Measurements from ENCODE around the gene PLCB2.

The PLCB2 gene

DNA sequence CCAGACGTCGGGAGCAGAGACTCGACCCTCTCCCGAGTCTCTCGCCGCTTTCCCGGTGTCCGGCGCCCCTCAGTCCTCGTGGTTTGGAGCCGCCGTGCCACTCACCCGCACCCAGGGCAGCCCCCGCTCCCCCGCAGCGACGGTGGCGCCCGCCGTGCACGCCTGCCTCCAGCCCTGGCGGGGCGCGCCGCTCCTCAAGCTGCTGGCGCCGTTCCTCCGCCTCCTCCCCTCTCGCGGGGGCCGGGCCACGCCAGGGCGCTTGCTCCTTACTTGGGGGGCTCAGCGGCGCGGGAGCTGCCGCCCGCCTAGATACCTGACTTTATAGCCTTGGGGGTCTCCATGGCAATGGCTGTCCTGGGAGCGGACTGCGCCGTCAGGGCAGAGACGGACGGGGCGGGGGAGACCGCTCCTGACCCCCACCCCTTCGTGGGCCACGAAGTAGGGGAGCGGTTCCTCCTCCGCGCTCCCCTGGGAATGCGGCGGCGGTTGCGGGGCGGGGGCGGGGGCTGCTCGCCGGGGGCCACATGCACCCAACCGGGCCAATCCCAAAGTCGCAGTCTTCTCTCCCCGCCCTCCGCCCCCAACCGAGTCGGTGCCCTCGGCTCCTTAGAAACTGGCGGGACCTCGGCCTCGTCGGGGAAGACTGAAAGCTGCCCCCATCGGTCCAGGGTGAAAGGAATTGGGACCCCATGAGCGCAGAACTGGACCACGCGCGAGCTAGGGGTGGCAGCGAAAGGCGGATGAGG lies 24.7 kb downstream of the PLCB2 start, which contains the start of gene ANKRD63:
Gene ANKRD63 (minus strand): TSS at position 196 of the 746 bp plus-strand sequence. CDS start 478 bp downstream, outside the sequence.
- Histone ChIP-seq H3K27me3 (ENCODE audit: control insufficient read depth, insufficient read depth, low read length) (no peaks in the 10 kb centered on the region), H2AFZ (peak within 1 kb of the TSS; percentile 69), H3K4me2 (ENCODE audit: low read length) (peak within 1 kb of the TSS; percentile 61), H3K79me2 (no peaks in the 10 kb centered on the region), H3K4me1 (peaks cover 2% of the 10 kb centered on the region), H3K9ac (no peak within 1 kb of the TSS), H3K9me3 (ENCODE audit: control insufficient read depth, low read length) (no peaks in the 10 kb centered on the region), H3K4me3 (ENCODE audit: low read depth, low read length) (no peak within 1 kb of the TSS), H3K27ac (no peak within 1 kb of the TSS), H3K36me3 (ENCODE audit: control insufficient read depth, insufficient read depth, low read length) (no peaks in the 10 kb centered on the region)
- no peak for TF ChIP-seq CTCF (IDR thresholded peaks at IDR 0.05)

DNA sequence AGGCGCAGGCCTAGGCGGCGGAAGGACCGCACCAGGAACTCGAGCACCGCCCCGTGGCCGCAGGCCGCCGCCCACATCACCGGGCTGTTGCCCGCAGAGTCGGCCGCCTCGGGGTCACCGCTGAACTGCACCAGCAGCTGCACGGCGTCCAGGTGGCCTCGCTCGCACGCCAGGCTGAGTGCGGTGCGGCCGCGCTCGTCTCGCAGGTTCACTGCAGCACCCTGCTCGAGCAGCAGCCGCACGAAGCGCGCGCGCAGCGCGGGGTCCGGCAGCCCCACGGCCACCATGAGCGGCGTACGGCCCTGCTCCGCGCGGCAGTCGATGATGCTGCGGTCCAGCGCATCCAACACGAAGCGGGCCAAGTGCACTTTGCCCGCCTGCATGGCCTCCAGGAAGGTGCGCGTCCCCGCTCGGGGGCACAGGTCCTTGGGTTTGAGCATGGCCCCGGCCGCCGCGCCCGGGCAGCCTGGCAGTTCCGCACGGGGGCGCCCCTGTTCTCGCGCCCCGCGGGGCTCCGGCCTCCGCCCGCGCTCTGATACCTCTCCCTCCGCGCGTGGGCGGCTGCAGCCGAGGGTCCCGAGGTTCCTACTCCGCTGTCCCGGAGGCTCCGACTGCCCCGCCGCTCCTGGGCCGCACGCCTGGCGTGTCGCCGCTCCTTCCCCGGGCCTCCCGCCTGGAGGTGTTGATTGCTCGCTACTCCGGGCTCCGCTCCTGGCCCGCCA lies 25.4 kb downstream of the PLCB2 start:
- Histone ChIP-seq H3K4me1 (peaks cover 2% of the 10 kb centered on the region), H3K79me2 (no peaks in the 10 kb centered on the region), H3K9ac (no peak overlapping the region), H3K27ac (no peak overlapping the region), H3K4me3 (ENCODE audit: low read depth, low read length) (no peak overlapping the region), H3K27me3 (ENCODE audit: control insufficient read depth, insufficient read depth, low read length) (no peaks in the 10 kb centered on the region), H3K36me3 (ENCODE audit: control insufficient read depth, insufficient read depth, low read length) (no peaks in the 10 kb centered on the region), H2AFZ (peak overlapping the region; percentile 69), H3K4me2 (ENCODE audit: low read length) (peak overlapping the region; percentile 61), H3K9me3 (ENCODE audit: control insufficient read depth, low read length) (no peaks in the 10 kb centered on the region)
- no peak for TF ChIP-seq CTCF (IDR thresholded peaks at IDR 0.05)

GRCh38 chr15:40281801-40282146 lies 26.0 kb downstream of the PLCB2 start:
- Histone ChIP-seq H3K27me3 (ENCODE audit: control insufficient read depth, insufficient read depth, low read length) (no peaks in the 10 kb centered on the region), H3K27ac (no peak overlapping the region), H3K9me3 (ENCODE audit: control insufficient read depth, low read length) (no peaks in the 10 kb centered on the region), H3K4me2 (ENCODE audit: low read length) (peak overlapping the region; percentile 61), H3K9ac (no peak overlapping the region), H3K36me3 (ENCODE audit: control insufficient read depth, insufficient read depth, low read length) (no peaks in the 10 kb centered on the region), H3K4me1 (peaks cover 2% of the 10 kb centered on the region), H2AFZ (no peak overlapping the region), H3K4me3 (ENCODE audit: low read depth, low read length) (no peak overlapping the region), H3K79me2 (no peaks in the 10 kb centered on the region)
- TF ChIP-seq CTCF (IDR thresholded peaks at IDR 0.05), result no peak

DNA sequence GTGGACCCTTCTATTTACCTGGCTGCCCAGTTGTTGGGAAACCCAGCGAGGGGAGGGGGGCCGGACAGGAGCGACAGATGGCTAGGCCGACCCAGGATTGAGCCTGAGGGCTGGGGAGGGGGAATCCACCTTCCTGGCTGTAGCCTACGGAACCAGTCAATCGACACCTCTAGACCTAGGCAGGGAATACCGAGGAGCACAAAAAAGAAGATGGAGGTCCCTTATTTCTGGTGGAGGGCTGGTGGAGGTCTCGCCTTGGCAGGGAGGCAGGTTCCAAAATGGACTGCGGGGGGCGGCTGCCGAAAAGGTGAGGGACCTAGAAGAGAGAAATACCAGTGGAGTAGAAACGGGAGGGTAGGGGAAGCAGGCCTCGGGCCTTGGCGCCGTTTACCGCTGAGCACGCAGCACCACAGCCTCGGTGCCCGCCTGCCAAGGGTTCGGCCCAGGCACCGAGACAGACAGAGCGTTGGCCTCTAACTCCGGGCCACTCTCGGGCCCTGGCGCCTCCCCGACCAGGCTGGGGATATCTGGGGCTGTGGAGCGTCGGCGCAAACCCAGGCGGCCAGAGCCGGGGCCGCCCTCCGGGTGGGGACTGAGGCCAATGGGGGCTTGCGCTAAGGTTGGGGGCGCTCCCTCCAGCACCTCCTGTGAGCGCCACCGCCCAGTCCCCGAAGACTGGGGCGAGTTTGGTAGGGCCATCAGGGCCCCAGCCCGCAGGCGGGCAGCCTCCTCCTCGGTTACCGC lies 26.5 kb downstream of the PLCB2 start:
- no peak for TF ChIP-seq CTCF (IDR thresholded peaks at IDR 0.05)

More for the DNA sequence above, 26.5 kb downstream of the PLCB2 start:
- Histone ChIP-seq H3K27ac (no peak overlapping the region), H3K4me1 (peaks cover 2% of the 10 kb centered on the region), H3K79me2 (no peaks in the 10 kb centered on the region), H3K36me3 (ENCODE audit: control insufficient read depth, insufficient read depth, low read length) (no peaks in the 10 kb centered on the region), H3K9ac (no peak overlapping the region), H3K4me3 (ENCODE audit: low read depth, low read length) (no peak overlapping the region), H3K27me3 (ENCODE audit: control insufficient read depth, insufficient read depth, low read length) (no peaks in the 10 kb centered on the region), H2AFZ (no peak overlapping the region), H3K9me3 (ENCODE audit: control insufficient read depth, low read length) (no peaks in the 10 kb centered on the region), H3K4me2 (ENCODE audit: low read length) (no peak overlapping the region)

Measured in parathyroid adenoma (tissue), 2 donors.